Neuronal stem cell (in vitro differentiated cells): Measurements from ENCODE around the gene MSANTD4.
"Not testable (repeated sequence)": the region's sequence is repeated elsewhere in the genome, so short reads cannot be mapped to it uniquely, and the experiment has no call there.

Source experiments
- DNase-seq: peaks from one replicate; pipeline ENCODE4 v3.0.0-alpha.2; 2013; ENCODE audit warnings: low spot score
- H2AFZ ChIP-seq: one replicate; pipeline ENCODE4 v1.6.1; 2013; ENCODE audit warnings: mild to moderate bottlenecking, low read length, inconsistent platforms
- H2AK5ac ChIP-seq: 2 replicates; pipeline ENCODE4 v1.6.1; 2013; ENCODE audit warnings: low read depth, mild to moderate bottlenecking, inconsistent platforms, low read length, moderate library complexity, mixed read lengths
- H2BK120ac ChIP-seq: 2 replicates; pipeline ENCODE4 v1.6.1; 2013; ENCODE audit warnings: low read depth, mild to moderate bottlenecking, inconsistent platforms, low read length, moderate library complexity, mixed read lengths
- H2BK12ac ChIP-seq: one replicate; pipeline ENCODE4 v1.6.1; 2013; ENCODE audit warnings: low read length, inconsistent platforms
- H2BK15ac ChIP-seq: 2 replicates; pipeline ENCODE4 v1.6.1; 2013; ENCODE audit warnings: mild to moderate bottlenecking, low read length, inconsistent platforms, mixed read lengths
- H2BK5ac ChIP-seq: one replicate; pipeline ENCODE4 v1.6.1; 2013; ENCODE audit warnings: inconsistent platforms, mild to moderate bottlenecking, low read length, moderate library complexity
- H3K14ac ChIP-seq: one replicate; pipeline ENCODE4 v1.6.1; 2013; ENCODE audit warnings: low read length, inconsistent platforms
- H3K18ac ChIP-seq: 2 replicates; pipeline ENCODE4 v1.6.1; 2013; ENCODE audit warnings: low read length, inconsistent platforms
- H3K23ac ChIP-seq: 2 replicates; pipeline ENCODE4 v1.6.1; 2013; ENCODE audit warnings: low read depth, mild to moderate bottlenecking, mixed read lengths, low read length, inconsistent platforms; ENCODE audit not compliant: poor library complexity
- H3K27ac ChIP-seq: replicated peaks from 3 replicates; pipeline ENCODE4 v1.5.1; 2013; ENCODE audit warnings: low read length, inconsistent platforms
- H3K27me3 ChIP-seq, 3 experiments: 2 replicates each; pipeline ENCODE4 v1.6.1; 2013; ENCODE audit warnings: low read length in 3 of 3, mild to moderate bottlenecking in 2 of 3, inconsistent platforms in 1 of 3, low read depth in 1 of 3, mixed read lengths in 1 of 3, moderate library complexity in 1 of 3; ENCODE audit not compliant: control insufficient read depth in 3 of 3, insufficient read depth in 3 of 3
- H3K36me3 ChIP-seq, 2 donors: replicated peaks in 1 of 2; 2 replicates each; pipeline ENCODE4 v1.6.1; 2013; ENCODE audit warnings: low read length in 2 of 2; ENCODE audit not compliant: control insufficient read depth in 2 of 2, insufficient read depth in 2 of 2
- H3K4ac ChIP-seq: 2 replicates; pipeline ENCODE4 v1.6.1; 2013; ENCODE audit warnings: inconsistent platforms, mild to moderate bottlenecking, low read length, moderate library complexity
- H3K4me1 ChIP-seq, 2 donors: 1 replicate in 1 of 2; 2 replicates in 1 of 2; pipeline ENCODE4 v1.6.1; 2013; ENCODE audit warnings: low read length in 2 of 2, low read depth in 1 of 2; ENCODE audit not compliant: control insufficient read depth in 2 of 2, insufficient read depth in 1 of 2
- H3K4me2 ChIP-seq: one replicate; pipeline ENCODE4 v1.6.1; 2013; ENCODE audit warnings: mild to moderate bottlenecking, low read length, inconsistent platforms; ENCODE audit not compliant: insufficient read depth, poor library complexity, severe bottlenecking
- H3K4me3 ChIP-seq, 2 donors: 2 replicates each; pipeline ENCODE4 v1.5.1; 2013; ENCODE audit warnings: low read length in 2 of 2, mild to moderate bottlenecking in 2 of 2, inconsistent platforms in 1 of 2, moderate library complexity in 1 of 2
- H3K79me1 ChIP-seq: one replicate; pipeline ENCODE4 v1.6.1; 2013; ENCODE audit warnings: low read depth, mild to moderate bottlenecking, inconsistent platforms, low read length, moderate library complexity
- H3K9ac ChIP-seq: one replicate; pipeline ENCODE4 v1.6.1; 2013; ENCODE audit warnings: mild to moderate bottlenecking, low read depth, low read length, inconsistent platforms; ENCODE audit not compliant: poor library complexity
- H3K9me3 ChIP-seq, 2 donors: replicated peaks in 1 of 2; 2 replicates each; pipeline versions ENCODE3 to v1.6.1; 2013; ENCODE audit warnings: low read length in 2 of 2, mild to moderate bottlenecking in 2 of 2, inconsistent platforms in 1 of 2, low read depth in 1 of 2, mixed read lengths in 1 of 2, moderate library complexity in 1 of 2; ENCODE audit not compliant: control insufficient read depth in 2 of 2, insufficient read depth in 1 of 2
- H4K8ac ChIP-seq: one replicate; pipeline ENCODE4 v1.6.1; 2013; ENCODE audit warnings: low read depth, mild to moderate bottlenecking, inconsistent platforms, low read length, moderate library complexity
- H4K91ac ChIP-seq: one replicate; pipeline ENCODE4 v1.6.1; 2013; ENCODE audit warnings: low read length, low read depth, mild to moderate bottlenecking, inconsistent platforms; ENCODE audit not compliant: poor library complexity
- WGBS, 2 donors: extraction: QIAGEN DNeasy Blood & Tissue Kit; methylation state at CpG; one replicate each; pipeline ENCODE4 v1.1.7; 2013; ENCODE audit warnings: missing lambda C conversion rate in 2 of 2, mixed read lengths in 1 of 2; ENCODE audit not compliant: insufficient read length in 2 of 2, insufficient replicate concordance in 1 of 2; ENCODE audit errors: extremely low coverage in 2 of 2; 5-methylcytosine and 5-hydroxymethylcytosine counted together

The MSANTD4 gene

DNA sequence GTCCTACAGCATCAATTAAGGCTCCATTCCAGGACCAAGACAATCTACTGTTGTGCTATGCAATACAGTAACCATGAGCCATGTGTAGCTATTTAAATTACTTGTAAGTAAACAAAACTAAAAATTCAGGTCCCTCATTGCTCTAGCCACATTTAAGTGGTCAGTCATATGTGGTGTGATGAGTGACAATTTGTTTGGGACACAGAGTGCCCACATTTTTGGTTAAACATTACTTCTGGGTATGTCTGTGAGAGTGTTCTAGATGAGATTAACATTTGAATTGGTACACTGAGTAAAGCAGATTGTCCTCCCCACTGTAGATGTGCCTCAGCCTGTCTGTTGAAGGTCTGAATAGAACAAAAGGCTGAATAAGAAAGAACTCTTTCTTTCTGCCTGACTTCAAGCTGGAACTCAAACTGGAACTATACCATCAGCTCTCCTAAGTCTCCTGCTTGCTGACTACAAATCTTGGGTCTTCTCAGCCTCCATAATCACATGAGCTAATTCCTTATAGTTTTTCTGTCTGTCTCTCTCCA, 39.3 kb upstream of the MSANTD4 start:
- Histone ChIP-seq H3K4ac (no peak overlapping the region), H3K4me2 (no peak overlapping the region), H3K4me1 (peaks cover 0 to 2% of the 10 kb centered on the region in 2 donors), H4K8ac (no peak overlapping the region), H2BK15ac (no peak overlapping the region), H2AFZ (no peak overlapping the region), H2BK120ac (no peak overlapping the region), H4K91ac (no peak overlapping the region), H3K27ac (no peak overlapping the region), H3K27me3 (no peaks in the 10 kb centered on the region), H2BK12ac (no peak overlapping the region), H3K4me3 (no peak overlapping the region), H3K14ac (no peak overlapping the region), H3K23ac (no peak overlapping the region), H2BK5ac (no peak overlapping the region), H3K9me3 (no peaks in the 10 kb centered on the region), H3K36me3 (no peaks in the 10 kb centered on the region), H3K79me1 (no peaks in the 10 kb centered on the region), H2AK5ac (no peak overlapping the region), H3K9ac (no peak overlapping the region), H3K18ac (no peak overlapping the region)
- DNase-seq = no peak

DNA sequence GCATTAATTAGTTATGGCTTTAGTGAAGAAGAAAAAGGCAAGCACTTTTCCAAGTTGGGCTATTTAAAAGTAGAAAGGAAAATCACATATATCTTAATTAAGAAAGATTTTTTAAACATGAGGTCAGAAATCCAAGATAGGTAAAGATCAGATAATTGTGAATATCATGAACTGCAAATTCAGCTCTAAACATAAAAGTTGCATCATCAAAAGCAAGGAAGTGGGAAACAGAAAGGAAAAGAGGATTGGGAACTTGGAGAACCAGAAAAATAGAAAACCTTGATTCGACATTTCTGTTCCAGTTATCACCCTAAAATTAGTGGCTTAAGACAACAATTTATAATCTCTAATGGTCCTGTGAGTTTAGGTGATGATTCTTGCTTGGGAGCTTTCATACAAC, 37.6 kb upstream of the MSANTD4 start:
- no peak overlapping the region for H2BK15ac ChIP-seq
- H4K8ac ChIP-seq = no peak overlapping the region
- H3K4me1 ChIP-seq = peaks cover 0 to 2% of the 10 kb centered on the region in 2 donors
- no peak overlapping the region for H3K27ac ChIP-seq
- no peak overlapping the region for H3K9ac ChIP-seq
- WGBS, 2 donors = no CpG with 5 or more reads among the region's 1 CpG
- no peak overlapping the region for H2BK5ac ChIP-seq
- no peak overlapping the region for H2BK120ac ChIP-seq
- no peak for DNase-seq
- no peak overlapping the region for H3K4me3 ChIP-seq
- H3K9me3 ChIP-seq = no peaks in the 10 kb centered on the region
- no peak overlapping the region for H3K23ac ChIP-seq
- no peak overlapping the region for H3K14ac ChIP-seq
- no peak overlapping the region for H3K4me2 ChIP-seq
- no peak overlapping the region for H3K18ac ChIP-seq
- H2AFZ ChIP-seq = no peak overlapping the region
- no peaks in the 10 kb centered on the region for H3K36me3 ChIP-seq
- no peak overlapping the region for H4K91ac ChIP-seq
- no peak overlapping the region for H2AK5ac ChIP-seq
- H3K27me3 ChIP-seq = no peaks in the 10 kb centered on the region
- H2BK12ac ChIP-seq = no peak overlapping the region
- H3K79me1 ChIP-seq = no peaks in the 10 kb centered on the region
- H3K4ac ChIP-seq = no peak overlapping the region

DNA sequence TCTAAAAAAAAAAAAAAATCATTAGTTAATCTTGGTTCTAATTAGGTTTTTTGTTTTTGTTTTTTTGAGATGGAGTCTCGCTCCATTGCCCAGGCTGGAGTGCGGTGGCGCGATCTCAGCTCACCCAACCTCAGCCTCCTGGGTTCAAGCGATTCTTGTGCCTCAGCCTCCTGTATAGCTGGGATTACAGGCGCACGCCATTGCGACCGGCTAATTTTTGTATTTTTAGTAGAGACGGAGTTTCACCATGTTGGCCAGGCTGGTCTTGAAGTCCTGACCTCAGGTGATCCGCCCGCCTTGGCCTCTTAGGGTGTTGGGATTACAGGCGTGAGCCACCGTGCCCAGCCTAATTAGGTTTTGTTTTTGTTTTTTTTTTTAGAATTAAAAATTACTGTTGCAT, 36.3 kb upstream of the MSANTD4 start:
- not testable (repeated sequence) for H3K18ac ChIP-seq, H3K36me3 ChIP-seq, H3K23ac ChIP-seq, H3K27me3 ChIP-seq, H3K9me3 ChIP-seq, H2BK15ac ChIP-seq, H3K27ac ChIP-seq, H4K91ac ChIP-seq, H3K4me1 ChIP-seq, H3K4ac ChIP-seq, DNase-seq, H2BK12ac ChIP-seq, H3K14ac ChIP-seq, H4K8ac ChIP-seq, H2AK5ac ChIP-seq, H2AFZ ChIP-seq, H3K4me2 ChIP-seq, H3K9ac ChIP-seq, H2BK5ac ChIP-seq, H2BK120ac ChIP-seq, H3K79me1 ChIP-seq, H3K4me3 ChIP-seq
- no CpG with 5 or more reads among the region's 14 CpGs for WGBS, 2 donors

DNA sequence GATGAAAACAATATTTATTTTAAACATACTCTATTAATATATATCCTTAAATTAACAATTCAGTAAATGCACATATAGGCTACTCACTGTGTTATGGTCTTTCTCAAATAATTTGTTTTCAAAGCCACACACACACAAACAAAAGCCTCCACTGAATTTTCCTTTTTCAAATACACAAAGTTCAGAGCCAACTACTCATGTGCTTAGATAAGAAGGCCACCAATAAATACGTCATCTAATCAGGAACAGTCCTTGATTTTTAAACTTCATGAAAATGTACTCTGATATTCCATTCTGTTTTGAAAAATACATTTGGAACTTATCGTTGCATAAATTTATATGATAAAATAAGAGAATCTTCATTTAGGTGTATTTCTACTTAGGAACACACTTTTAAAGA, 29.1 kb upstream of the MSANTD4 start:
- Histone ChIP-seq H3K4me3 (no peak overlapping the region), H3K14ac (no peak overlapping the region), H3K27me3 (no peaks in the 10 kb centered on the region), H3K4ac (no peak overlapping the region), H2BK15ac (no peak overlapping the region), H3K9ac (no peak overlapping the region), H3K36me3 (no peaks in the 10 kb centered on the region), H3K9me3 (no peaks in the 10 kb centered on the region), H3K4me2 (no peak overlapping the region), H4K91ac (no peak overlapping the region), H3K79me1 (no peaks in the 10 kb centered on the region), H4K8ac (no peak overlapping the region), H2BK12ac (no peak overlapping the region), H3K4me1 (no peaks in the 10 kb centered on the region), H3K18ac (no peak overlapping the region), H2BK120ac (no peak overlapping the region), H3K23ac (no peak overlapping the region), H2AFZ (no peak overlapping the region), H2AK5ac (no peak overlapping the region), H3K27ac (no peak overlapping the region), H2BK5ac (no peak overlapping the region)
- no CpG with 5 or more reads among the region's 2 CpGs for WGBS, 2 donors
- DNase-seq = no peak
